HFFc6 (cell line): ENCODE measurements around the gene RTP1. TPM values are rescaled to one million over a fixed set of nuclear protein-coding genes. Genes with fewer than 3 reads are reported as not detected.

Source experiments
- DNase-seq: peaks from one replicate; pipeline ENCODE4 v3.0.0-alpha.2; 2018
- H3K27ac Mint-ChIP-seq: 2 replicates; pipeline ENCODE4 v1.8.0; 2020; ENCODE audit warnings: mild to moderate bottlenecking, mixed read lengths
- H3K27me3 Mint-ChIP-seq: 2 replicates; pipeline ENCODE4 v1.8.0; 2021; ENCODE audit warnings: mild to moderate bottlenecking, moderate library complexity, mixed read lengths; ENCODE audit not compliant: insufficient read depth
- H3K36me3 Mint-ChIP-seq: 2 replicates; pipeline ENCODE4 v1.8.0; 2021; ENCODE audit warnings: low read depth, mixed read lengths
- H3K4me1 Mint-ChIP-seq: 2 replicates; pipeline ENCODE4 v1.8.0; 2020; ENCODE audit warnings: low read depth, mixed read lengths
- H3K4me3 Mint-ChIP-seq: 2 replicates; pipeline ENCODE4 v1.8.0; 2020; ENCODE audit warnings: mild to moderate bottlenecking, moderate library complexity, mixed read lengths
- H3K9me3 Mint-ChIP-seq: 2 replicates; pipeline ENCODE4 v1.8.0; 2020; ENCODE audit warnings: mild to moderate bottlenecking, mixed read lengths
- CTCF ChIP-seq: fragments of 200-600 bp; sonication (generic); IDR thresholded peaks from 2 replicates; pipeline ENCODE4 v1.5.0; 2021; ENCODE audit warnings: antibody characterized with exemption, mild to moderate bottlenecking
- total RNA-seq, 6 experiments: library from RNA; stranded (reverse); fragmentation: NEBNext Ultra II Directional; extraction: Animal tissue kit (Norgen Biotek cat#: 25700); gene quantifications; 2 replicates in 1 of 6; 3 replicates in 5 of 6; pipeline ENCODE4 v1.2.3, GENCODE V29; 2021

RTP1 gene
- total RNA-seq, 6 experiments from 2014 or later: not detected

- Mint-ChIP-seq H3K9me3 (peaks cover 11% of the 10 kb centered on the region), H3K36me3 (peaks cover 13% of the 10 kb centered on the region), H3K27ac (no peak overlapping the region), H3K27me3 (peaks cover 4% of the 10 kb centered on the region), H3K4me3 (no peak overlapping the region), H3K4me1 (peaks cover 57% of the 10 kb centered on the region)
- TF ChIP-seq CTCF: no peak
- DNase-seq: no peak
These were observed 12.2 kb downstream of the RTP1 start for GRCh38 chr3:187209491-187209890.

- no peak for TF ChIP-seq CTCF
- Mint-ChIP-seq H3K27ac (no peak overlapping the region), H3K9me3 (peaks cover 11% of the 10 kb centered on the region), H3K36me3 (peaks cover 13% of the 10 kb centered on the region), H3K27me3 (peaks cover 2% of the 10 kb centered on the region), H3K4me1 (peaks cover 57% of the 10 kb centered on the region), H3K4me3 (peak overlapping the region; percentile 13; the same call in 1 of the 2 replicates)
- DNase-seq: no peak
These were observed 12.8 kb downstream of the RTP1 start for GRCh38 chr3:187210091-187210490.

GRCh38 chr3:187210545-187211327 is 13.4 kb downstream of the RTP1 start:
- no peaks in the 10 kb centered on the region; the same call in 1 of the 2 replicates for H3K27me3 Mint-ChIP-seq
- H3K36me3 Mint-ChIP-seq: peaks cover 13% of the 10 kb centered on the region
- no peak for TF ChIP-seq CTCF
- H3K4me3 Mint-ChIP-seq: peak overlapping the region; percentile 13; the same call in 1 of the 2 replicates
- peak; percentile 55 for DNase-seq
- H3K27ac Mint-ChIP-seq: peak overlapping the region; percentile 37; the same call in 1 of the 2 replicates
- peaks cover 57% of the 10 kb centered on the region for H3K4me1 Mint-ChIP-seq
- peaks cover 11% of the 10 kb centered on the region for H3K9me3 Mint-ChIP-seq

GRCh38 chr3:187211532-187212195 is 14.4 kb downstream of the RTP1 start:
- H3K4me1 Mint-ChIP-seq: peaks cover 57% of the 10 kb centered on the region
- H3K27ac Mint-ChIP-seq: peak overlapping the region; percentile 32; the same call in 1 of the 2 replicates
- H3K9me3 Mint-ChIP-seq: peaks cover 11% of the 10 kb centered on the region
- H3K36me3 Mint-ChIP-seq: peaks cover 13% of the 10 kb centered on the region
- TF ChIP-seq CTCF: no peak
- peak; percentile 66 for DNase-seq
- peak overlapping the region; percentile 6 for H3K4me3 Mint-ChIP-seq
- no peaks in the 10 kb centered on the region; the same call in 1 of the 2 replicates for H3K27me3 Mint-ChIP-seq

- Mint-ChIP-seq H3K4me1 (peaks cover 57% of the 10 kb centered on the region), H3K9me3 (peaks cover 10% of the 10 kb centered on the region), H3K36me3 (peaks cover 8% of the 10 kb centered on the region), H3K27ac (0 out of 2 replicates have a peak overlapping the region, but pooled peaks have one; percentile 16), H3K4me3 (peak overlapping the region; percentile 6), H3K27me3 (no peaks in the 10 kb centered on the region; the same call in 1 of the 2 replicates)
- TF ChIP-seq CTCF: no peak
- DNase-seq: no peak
These were observed 14.9 kb downstream of the RTP1 start for GRCh38 chr3:187212196-187212545.
